Kidney (tissue), 14 donors: ENCODE measurements around the gene TPSG1. TPM values are rescaled to one million over a fixed set of nuclear protein-coding genes. Genes with fewer than 3 reads are reported as not detected.
A peak's percentile ranks its signal among the peaks of the same experiment; 100 is the strongest.
"Not testable (repeated sequence)": the region's sequence is repeated elsewhere in the genome, so short reads cannot be mapped to it uniquely, and the experiment has no call there.

Source experiments
- DNase-seq, 5 donors: peaks; one replicate each; pipeline ENCODE4 v3.0.0-alpha.2; 2013 to 2020
- FAIRE-seq: peaks from 2 replicates; lab custom pipeline; 2012; peaks lifted over from hg19 to GRCh38; lab: Jason Lieb, UNC
- H3K27ac ChIP-seq, 2 donors: one replicate each; pipeline ENCODE4 v1.7.0; 2013; ENCODE audit warnings: low read depth in 2 of 2, low read length in 2 of 2, inconsistent platforms in 1 of 2
- H3K27me3 ChIP-seq: one replicate; pipeline ENCODE4 v1.7.1; 2013; ENCODE audit warnings: low read length, inconsistent platforms; ENCODE audit not compliant: control insufficient read depth, insufficient read depth
- H3K36me3 ChIP-seq, 3 donors: one replicate each; pipeline versions ENCODE4 v1.7.0 to v1.7.1; 2013; ENCODE audit warnings: low read length in 3 of 3, control low read depth in 1 of 3, inconsistent platforms in 1 of 3; ENCODE audit not compliant: insufficient read depth in 3 of 3, control insufficient read depth in 2 of 3
- H3K4me1 ChIP-seq, 3 donors: one replicate each; pipeline versions ENCODE4 v1.7.0 to v1.7.1; 2013; ENCODE audit warnings: low read length in 3 of 3, inconsistent platforms in 1 of 3, low read depth in 1 of 3; ENCODE audit not compliant: control insufficient read depth in 2 of 3, insufficient read depth in 2 of 3
- H3K4me3 ChIP-seq, 3 donors: one replicate each; pipeline versions ENCODE4 v1.7.0 to v1.8.1; 2013; ENCODE audit warnings: low read length in 3 of 3, control low read depth in 1 of 3, inconsistent platforms in 1 of 3
- H3K9ac ChIP-seq, 3 donors: one replicate each; pipeline versions ENCODE4 v1.7.0 to v1.7.1; 2013; ENCODE audit warnings: low read length in 3 of 3, control low read depth in 1 of 3, inconsistent platforms in 1 of 3
- H3K9me3 ChIP-seq, 3 donors: one replicate each; pipeline versions ENCODE4 v1.7.0 to v1.7.1; 2013; ENCODE audit warnings: low read length in 3 of 3, control low read depth in 1 of 3, inconsistent platforms in 1 of 3; ENCODE audit not compliant: control insufficient read depth in 2 of 3, insufficient read depth in 1 of 3
- CTCF ChIP-seq: IDR thresholded peaks from 3 replicates; pipeline ENCODE4 v1.5.1; 2012; ENCODE audit warnings: mild to moderate bottlenecking, moderate library complexity, borderline replicate concordance; ENCODE audit not compliant: insufficient read depth; ENCODE audit errors: extremely low read depth
- intact Hi-C: fragments of 100-400 bp; cut with DNase I; formaldehyde crosslinking; loops from one replicate; pipeline ENCODE4 v1.11.1; 2022
- polyA plus RNA-seq: library from polyadenylated mRNA; stranded (reverse); fragments of 350-450 nt; fragmentation: Illumina TruSeq; extraction: RNeasy Lipid Tissue Mini Kit (QIAGEN cat#74804); gene quantifications from one replicate; pipeline ENCODE4 v1.2.3, GENCODE V29; 2014; ENCODE audit warnings: low read depth, low replicate concordance; ENCODE audit not compliant: insufficient read depth
- total RNA-seq: library from RNA; stranded (reverse); fragmentation: NEBNext Ultra II Directional; extraction: Animal tissue kit (Norgen Biotek cat#: 25700); gene quantifications from one replicate; pipeline ENCODE4 v1.2.1, GENCODE V29; 2021
- donor health status: control.
- donor health status: control.
- donor health status: control.
- donor health status: control.
- donor health status: control.
- donor health status: DM: yes; HTN: yes; CAD: no.
- donor health status: Normal renal cell carcinoma (clear cell type).

Gene TPSG1
- total and polyA plus RNA-seq, 2 donors from 2014 or later = 0.86 to 3.4 TPM

- peak in 1 of 5 donors; percentile 70 for DNase-seq
- Histone ChIP-seq H3K27me3 (no peaks in the 10 kb centered on the region), H3K27ac (no peak overlapping the region), H3K4me1 (peaks cover 0 to 4% (median 0%) of the 10 kb centered on the region in 3 donors), H3K4me3 (no peak overlapping the region), H3K36me3 (no peaks in the 10 kb centered on the region), H3K9me3 (no peaks in the 10 kb centered on the region), H3K9ac (no peak overlapping the region)
- TF ChIP-seq CTCF = no peak
- no peak for FAIRE-seq
- intact Hi-C loops = no loop called here
These were observed 47.6 kb upstream of the TPSG1 start for GRCh38 chr16:1272453-1273198.

GRCh38 chr16:1271724-1272413, 46.8 kb upstream of the TPSG1 start:
- H3K9me3 ChIP-seq, H3K4me3 ChIP-seq, H3K27me3 ChIP-seq, H3K4me1 ChIP-seq, FAIRE-seq, H3K27ac ChIP-seq, H3K36me3 ChIP-seq, H3K9ac ChIP-seq, intact Hi-C loops: not testable (repeated sequence)
- peak in 4 of 5 donors; percentile 56 to 84 (median 70) for DNase-seq

GRCh38 chr16:1271380-1271723, 46.3 kb upstream of the TPSG1 start:
- H3K27ac ChIP-seq = no peak overlapping the region
- no peak overlapping the region for H3K4me3 ChIP-seq
- H3K36me3 ChIP-seq = no peaks in the 10 kb centered on the region
- no peak for TF ChIP-seq CTCF
- H3K4me1 ChIP-seq = peaks cover 0 to 4% (median 0%) of the 10 kb centered on the region in 3 donors
- DNase-seq (no peak), FAIRE-seq (no peak)
- no peak overlapping the region for H3K9ac ChIP-seq
- no peaks in the 10 kb centered on the region for H3K9me3 ChIP-seq
- no peaks in the 10 kb centered on the region for H3K27me3 ChIP-seq
- intact Hi-C loops = no loop called here

- intact Hi-C loops, H3K9me3 ChIP-seq, FAIRE-seq, H3K4me1 ChIP-seq, H3K27me3 ChIP-seq, H3K9ac ChIP-seq, H3K4me3 ChIP-seq, H3K36me3 ChIP-seq, H3K27ac ChIP-seq, DNase-seq: not testable (repeated sequence)
These were observed 44.4 kb upstream of the TPSG1 start for GRCh38 chr16:1269418-1269817.
